ENCODE measurements around the gene SH2D4B.

- TF ChIP-seq POLR2AphosphoS5 (IDR thresholded peaks at IDR 0.05; ENCODE audit: low read depth, low read length) (no peak), POLR2A (IDR thresholded peaks at IDR 0.05; ENCODE audit: low read depth, low read length) (no peak)
Observed at GRCh38 chr10:80544316-80544953, 6.7 kb downstream of the SH2D4B start.
